HG03571 (cell line): ENCODE data around the gene CHAD.
A peak's percentile ranks its signal among the peaks of the same experiment; 100 is the strongest.

Source experiments
- ATAC-seq: cut with Tn5 transposase; IDR thresholded peaks from one replicate; pipeline ENCODE4 v1.9.1; 2021; ENCODE audit not compliant: unreplicated experiment

The CHAD gene

GRCh38 chr17:50458701-50459676 is 9.7 kb downstream of the CHAD start:
- no peak for ATAC-seq

GRCh38 chr17:50458270-50458669 is 10.4 kb downstream of the CHAD start:
- ATAC-seq, result no peak

- no peak for ATAC-seq
Measured at GRCh38 chr17:50457621-50458020, 11.1 kb downstream of the CHAD start.

- ATAC-seq, result no peak
Measured at GRCh38 chr17:50453901-50454300, 14.8 kb downstream of the CHAD start.

GRCh38 chr17:50452630-50453300 is 15.9 kb downstream of the CHAD start:
- ATAC-seq, result peak; percentile 59

GRCh38 chr17:50451943-50452629 is 16.6 kb downstream of the CHAD start:
- ATAC-seq, result no peak

- ATAC-seq, result no peak
Measured at GRCh38 chr17:50448643-50449042, 20.0 kb downstream of the CHAD start.

- ATAC-seq, result no peak
Measured at GRCh38 chr17:50447870-50448595, 20.6 kb downstream of the CHAD start.

GRCh38 chr17:50445730-50446325 is 22.9 kb downstream of the CHAD start:
- ATAC-seq, result no peak

GRCh38 chr17:50444841-50445715 is 23.6 kb downstream of the CHAD start:
- ATAC-seq, result no peak

GRCh38 chr17:50443505-50443974 is 25.1 kb downstream of the CHAD start:
- ATAC-seq, result no peak

- no peak for ATAC-seq
Measured at GRCh38 chr17:50440838-50441829, 27.5 kb downstream of the CHAD start.

- no peak for ATAC-seq
Measured at GRCh38 chr17:50440172-50440837, 28.4 kb downstream of the CHAD start.

GRCh38 chr17:50439008-50439407 is 29.7 kb downstream of the CHAD start:
- no peak for ATAC-seq

- no peak for ATAC-seq
Measured at GRCh38 chr17:50437409-50437808, 31.3 kb downstream of the CHAD start.

GRCh38 chr17:50432125-50432762 is 36.4 kb downstream of the CHAD start:
- ATAC-seq, result no peak
